Endothelial cell of umbilical vein (primary cell): Measurements from ENCODE around the gene ARHGAP31. TPM values are rescaled to one million over a fixed set of nuclear protein-coding genes. Genes with fewer than 3 reads are reported as not detected.

Source experiments
- BruUV-seq: library from RNA; stranded (reverse); fragments of 400-500 nt; replicated peaks from 2 replicates; lab custom pipeline; 2021; lab: Mats Ljungman, UMichigan
- CTCF ChIA-PET: fragments of 300-600, 350-600 bp; sonication (Branson Sonifier 250); formaldehyde crosslinking; loops from one replicate; lab custom pipeline; 2021; ENCODE audit warnings: antibody characterized with exemption, inconsistent platforms; lab: Charles Lee
- POLR2A ChIA-PET: fragments of 300-600, 350-600 bp; sonication (Branson Sonifier 250); formaldehyde crosslinking; loops from one replicate; lab custom pipeline; 2021; ENCODE audit warnings: antibody characterized with exemption, inconsistent platforms; lab: Charles Lee
- DNase-seq: peaks from one replicate; pipeline ENCODE4 v3.0.0-alpha.2; 2011; ENCODE audit warnings: low read depth, low spot score
- FAIRE-seq: peaks from 2 replicates; lab custom pipeline; 2011; peaks lifted over from hg19 to GRCh38; lab: Jason Lieb, UNC
- H2AFZ ChIP-seq: 2 replicates; pipeline ENCODE4 v1.6.0; 2012; ENCODE audit warnings: low read depth, low read length, control low read depth, inconsistent platforms
- H3K27ac ChIP-seq: 2 replicates; pipeline ENCODE4 v1.5.1; 2011; ENCODE audit warnings: low read depth, mild to moderate bottlenecking, control low read depth, low read length, moderate library complexity; ENCODE audit not compliant: insufficient read depth
- H3K27me3 ChIP-seq, 2 experiments: 2 replicates each; pipeline versions ENCODE4 v1.6.0 to v1.6.1; 2011; ENCODE audit warnings: low read length in 2 of 2, mixed read lengths in 1 of 2; ENCODE audit not compliant: control insufficient read depth in 2 of 2, insufficient read depth in 2 of 2
- H3K36me3 ChIP-seq, 2 experiments: 2 replicates in 1 of 2; 3 replicates in 1 of 2; pipeline ENCODE4 v1.5.1; 2011; ENCODE audit warnings: low read length in 2 of 2, mild to moderate bottlenecking in 1 of 2, moderate library complexity in 1 of 2; ENCODE audit not compliant: control insufficient read depth in 2 of 2, insufficient read depth in 2 of 2; ENCODE audit errors: extremely low read depth in 1 of 2
- H3K4me1 ChIP-seq: 3 replicates; pipeline ENCODE4 v1.5.1; 2011; ENCODE audit warnings: mild to moderate bottlenecking, low read length; ENCODE audit not compliant: control insufficient read depth, insufficient read depth; ENCODE audit errors: extremely low read depth
- H3K4me2 ChIP-seq: 2 replicates; pipeline ENCODE4 v1.6.1; 2011; ENCODE audit warnings: low read length, control low read depth, mixed read lengths; ENCODE audit not compliant: insufficient read depth
- H3K4me3 ChIP-seq, 3 experiments: fragments of 200-600 bp in 1 of 3; sonication (generic), shearing (Covaris generic) in 1 of 3; replicated peaks in 1 of 3; 2 replicates each; pipeline ENCODE4 v1.5.1; 2011 to 2016; ENCODE audit warnings: control low read depth in 3 of 3, low read length in 3 of 3, mild to moderate bottlenecking in 2 of 3, inconsistent platforms in 1 of 3, low read depth in 1 of 3, moderate library complexity in 1 of 3; ENCODE audit not compliant: insufficient read depth in 1 of 3
- H3K79me2 ChIP-seq: 2 replicates; pipeline ENCODE4 v1.6.0; 2012; ENCODE audit warnings: low read length, inconsistent platforms; ENCODE audit not compliant: control insufficient read depth, insufficient read depth
- H3K9ac ChIP-seq: replicated peaks from 2 replicates; pipeline ENCODE3; 2011; ENCODE audit warnings: low read length, control low read depth; ENCODE audit not compliant: insufficient read depth; ENCODE audit errors: extremely low read depth
- H3K9me1 ChIP-seq: replicated peaks from 3 replicates; pipeline ENCODE4 v1.6.0; 2011; ENCODE audit warnings: mild to moderate bottlenecking, low read length; ENCODE audit not compliant: control insufficient read depth, insufficient read depth; ENCODE audit errors: extremely low read depth
- H3K9me3 ChIP-seq: replicated peaks from 2 replicates; pipeline ENCODE4 v1.5.1; 2012; ENCODE audit warnings: low read length, inconsistent platforms; ENCODE audit not compliant: control insufficient read depth, insufficient read depth
- H4K20me1 ChIP-seq: replicated peaks from 2 replicates; pipeline ENCODE3; 2011; ENCODE audit warnings: mild to moderate bottlenecking, low read length; ENCODE audit not compliant: control insufficient read depth, insufficient read depth; ENCODE audit errors: extremely low read depth
- EZH2 ChIP-seq: IDR thresholded peaks from 2 replicates; pipeline ENCODE4 v1.6.1; 2012; ENCODE audit warnings: borderline replicate concordance, low read depth, mild to moderate bottlenecking, moderate library complexity, low read length, inconsistent platforms; ENCODE audit not compliant: severe bottlenecking
- GATA2 ChIP-seq: IDR thresholded peaks from 2 replicates; pipeline ENCODE4 v1.7.0; 2011; ENCODE audit warnings: low read depth, mild to moderate bottlenecking, moderate library complexity, mixed read lengths, low read length; ENCODE audit not compliant: insufficient read length, insufficient read depth
- JUN ChIP-seq: IDR thresholded peaks from 2 replicates; pipeline ENCODE4 v1.6.1; 2011; ENCODE audit warnings: borderline replicate concordance, low read depth; ENCODE audit not compliant: insufficient read length, insufficient read depth
- MYC ChIP-seq: IDR thresholded peaks from one replicate; pipeline ENCODE4 v1.6.1; 2011; ENCODE audit warnings: mild to moderate bottlenecking, low read depth, low read length
- POLR2AphosphoS5 ChIP-seq: IDR thresholded peaks from 2 replicates; pipeline ENCODE4 v1.6.1; 2012; ENCODE audit warnings: low read depth, mild to moderate bottlenecking, control low read depth, low read length, moderate library complexity; ENCODE audit not compliant: insufficient read depth
- dilution Hi-C: fragments of 300-500 bp; cut with MboI; formaldehyde crosslinking; loops from one replicate; pipeline ENCODE4 v1.15.0; 2019; ENCODE audit warnings: low sequenced_read_pairs; ENCODE audit not compliant: extremely low pct_ligation_motif_present
- intact Hi-C: fragments of 100-400 bp; cut with micrococcal nuclease; formaldehyde crosslinking; loops from one replicate; pipeline ENCODE4 v1.10.0; 2022
- polyA plus RNA-seq, 4 experiments: library from polyadenylated mRNA; depleted of rRNA in 3 of 4; stranded (reverse) in 3 of 4; unstranded in 1 of 4; fragments of >200 nt; gene quantifications; 2 replicates each; pipeline versions ENCODE4 v1.2.1 to v1.2.3, GENCODE V29; 2011 to 2012; ENCODE audit warnings: missing spikeins in 1 of 4
- total RNA-seq: library from RNA; stranded (reverse); gene quantifications from 2 replicates; pipeline ENCODE4 v1.2.3, GENCODE V29; 2021
- TF ChIP-seq, protein P1 (sequence below), 2 donors: IDR thresholded peaks; 1 replicate in 1 of 2; 2 replicates in 1 of 2; pipeline ENCODE4 v1.5.1; 2011; ENCODE audit warnings: low read length in 2 of 2, mild to moderate bottlenecking in 2 of 2, moderate library complexity in 2 of 2, control low read depth in 1 of 2, inconsistent platforms in 1 of 2, low read depth in 1 of 2; ENCODE audit not compliant: insufficient read depth in 1 of 2; ENCODE audit errors: extremely low read depth in 1 of 2

ARHGAP31 gene
- total and polyA plus RNA-seq, 2 donors (not counting 3 experiments of a cell fraction or from before 2014, with no cell fraction given), result 25.5 to 65.8 TPM

DNA sequence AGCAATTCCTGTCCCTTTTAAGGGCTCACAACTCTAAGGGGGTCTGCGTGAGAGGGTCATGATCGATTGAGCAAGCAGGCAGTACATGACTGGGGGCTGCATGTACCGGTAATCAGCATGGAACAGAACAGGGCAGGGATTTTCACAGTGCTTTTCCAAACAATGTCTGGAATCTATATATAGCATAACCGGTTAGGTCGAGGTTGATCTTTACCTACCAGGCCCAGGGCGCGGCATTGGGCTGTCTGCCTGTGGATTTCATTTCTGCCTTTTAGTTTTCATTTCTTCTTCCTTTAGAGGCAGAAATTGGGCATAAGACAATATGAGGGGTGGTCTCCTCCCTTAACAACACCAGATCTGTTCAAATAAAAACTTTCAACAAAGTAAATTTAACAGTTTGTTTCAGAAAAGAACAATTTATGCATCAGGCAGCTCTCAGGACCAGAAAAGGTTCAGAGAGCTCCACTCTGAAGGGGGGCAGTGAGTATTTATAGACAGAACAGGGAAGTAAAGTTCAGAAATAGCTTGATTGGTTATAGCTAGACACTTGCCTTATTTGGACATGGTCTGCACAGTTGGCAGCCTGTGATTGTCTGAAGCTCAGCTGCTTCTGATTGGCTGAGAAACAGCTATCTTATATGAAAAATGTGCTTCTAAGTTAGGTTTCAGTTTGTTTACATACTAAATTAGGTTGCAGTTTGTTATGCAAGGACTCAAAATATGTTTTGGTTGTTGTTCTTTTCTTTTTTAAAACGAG is 36.4 kb upstream of the ARHGAP31 start:
- ChIA-PET POLR2A (interaction anchor here (1.2 kb wide), 1 partner anchor 17 kb away, joined by 4 read pairs; the partner anchor contains the start of gene B4GALT4), CTCF (interaction anchor here (0.9 to 2.9 kb wide), 4 partner anchors 14 to 95 kb away, joined by 3 to 10 read pairs (median 6); partner anchors contain the start of gene B4GALT4)
- dilution Hi-C loops, result no loop called here
- TF ChIP-seq MYC, result no peak
- TF ChIP-seq EZH2, result no peak
- TF ChIP-seq POLR2AphosphoS5, result no peak
- TF ChIP-seq GATA2, result no peak
- no peak for TF ChIP-seq JUN
- TF ChIP-seq, protein P1, sequence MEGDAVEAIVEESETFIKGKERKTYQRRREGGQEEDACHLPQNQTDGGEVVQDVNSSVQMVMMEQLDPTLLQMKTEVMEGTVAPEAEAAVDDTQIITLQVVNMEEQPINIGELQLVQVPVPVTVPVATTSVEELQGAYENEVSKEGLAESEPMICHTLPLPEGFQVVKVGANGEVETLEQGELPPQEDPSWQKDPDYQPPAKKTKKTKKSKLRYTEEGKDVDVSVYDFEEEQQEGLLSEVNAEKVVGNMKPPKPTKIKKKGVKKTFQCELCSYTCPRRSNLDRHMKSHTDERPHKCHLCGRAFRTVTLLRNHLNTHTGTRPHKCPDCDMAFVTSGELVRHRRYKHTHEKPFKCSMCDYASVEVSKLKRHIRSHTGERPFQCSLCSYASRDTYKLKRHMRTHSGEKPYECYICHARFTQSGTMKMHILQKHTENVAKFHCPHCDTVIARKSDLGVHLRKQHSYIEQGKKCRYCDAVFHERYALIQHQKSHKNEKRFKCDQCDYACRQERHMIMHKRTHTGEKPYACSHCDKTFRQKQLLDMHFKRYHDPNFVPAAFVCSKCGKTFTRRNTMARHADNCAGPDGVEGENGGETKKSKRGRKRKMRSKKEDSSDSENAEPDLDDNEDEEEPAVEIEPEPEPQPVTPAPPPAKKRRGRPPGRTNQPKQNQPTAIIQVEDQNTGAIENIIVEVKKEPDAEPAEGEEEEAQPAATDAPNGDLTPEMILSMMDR (IDR thresholded peaks at IDR 0.05; ENCODE audit: extremely low read depth in 1 of 2, insufficient read depth in 1 of 2, low read depth in 1 of 2, low read length in 2 of 2), result no peak
- no peaks in the 10 kb centered on the region for H3K9me1 ChIP-seq
- no peak overlapping the region for H3K27ac ChIP-seq
- H3K79me2 ChIP-seq, result no peaks in the 10 kb centered on the region
- H3K4me2 ChIP-seq, result no peak overlapping the region
- no peak for FAIRE-seq
- intact Hi-C loops, result no loop called here
- no peak overlapping the region for H3K9ac ChIP-seq
- no peaks in the 10 kb centered on the region for H4K20me1 ChIP-seq
- H3K9me3 ChIP-seq, result no peaks in the 10 kb centered on the region
- no peaks in the 10 kb centered on the region for H3K36me3 ChIP-seq
- peaks cover 2 to 7% of the 10 kb centered on the region in 2 experiments for H3K27me3 ChIP-seq
- BruUV-seq, result TSS peak; percentile 45
- H2AFZ ChIP-seq, result peak overlapping the region; percentile 47
- no peak overlapping the region for H3K4me3 ChIP-seq
- no peak for DNase-seq
- no peaks in the 10 kb centered on the region for H3K4me1 ChIP-seq
